Globus pallidus (tissue), 1 donor: ENCODE data around the gene DOC2A.
A peak's percentile ranks its signal among the peaks of the same experiment; 100 is the strongest.
"Not testable (repeated sequence)": the region's sequence is repeated elsewhere in the genome, so short reads cannot be mapped to it uniquely, and the experiment has no call there.

Source experiments
- DNase-seq: peaks from one replicate; pipeline ENCODE4 v3.0.0-alpha.2; 2015; ENCODE audit warnings: low spot score

Gene DOC2A

DNA sequence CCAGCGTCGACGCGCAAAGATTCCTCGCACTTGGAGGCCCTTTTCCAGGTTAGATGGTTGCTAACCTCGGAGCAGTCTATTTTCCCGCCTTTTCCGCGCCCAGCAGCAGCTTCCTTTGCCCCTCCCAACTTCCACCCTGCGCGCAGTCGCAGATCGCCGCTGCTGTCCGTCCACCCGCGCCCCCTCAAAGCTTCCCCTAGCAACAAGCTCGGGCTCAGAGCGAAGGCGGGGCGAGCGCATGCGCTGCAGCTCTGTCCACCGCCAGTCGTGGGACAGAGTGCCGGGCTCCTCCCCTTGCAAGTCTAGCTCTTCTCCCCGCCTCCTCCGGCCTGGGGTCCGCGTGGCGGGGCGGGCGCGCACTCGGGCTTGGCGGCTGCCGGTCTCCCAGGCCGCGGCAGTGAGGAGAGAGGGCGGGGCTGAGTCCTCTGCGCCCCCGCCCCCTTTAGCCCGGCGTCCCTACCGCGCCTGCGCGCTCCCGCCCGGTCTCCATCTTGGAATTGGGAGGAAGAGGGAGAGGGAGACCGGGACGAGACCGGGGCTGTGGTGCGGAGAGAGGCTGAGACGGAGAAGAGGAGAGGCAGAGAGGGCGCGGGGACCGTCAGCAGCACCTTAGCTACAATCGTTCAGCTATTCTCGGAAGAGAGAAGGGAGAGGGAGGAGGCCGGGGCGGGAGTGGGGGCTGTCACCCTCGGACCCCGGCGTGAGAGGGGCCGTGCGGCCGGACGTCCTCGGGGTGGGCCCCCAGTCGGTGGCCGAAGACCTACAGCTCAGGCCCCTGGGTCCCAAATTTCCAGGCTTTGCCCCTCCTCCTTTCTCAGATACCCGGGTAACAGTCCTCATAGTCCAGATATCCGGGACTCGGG is 37.2 kb downstream of the DOC2A start, which contains the start of gene TAOK2:
Gene TAOK2, plus strand, starts transcription at position 485 of the 863 bp plus-strand sequence. CDS start 3,905 bp downstream, outside the sequence.
- peak; percentile 99 for DNase-seq

DNA sequence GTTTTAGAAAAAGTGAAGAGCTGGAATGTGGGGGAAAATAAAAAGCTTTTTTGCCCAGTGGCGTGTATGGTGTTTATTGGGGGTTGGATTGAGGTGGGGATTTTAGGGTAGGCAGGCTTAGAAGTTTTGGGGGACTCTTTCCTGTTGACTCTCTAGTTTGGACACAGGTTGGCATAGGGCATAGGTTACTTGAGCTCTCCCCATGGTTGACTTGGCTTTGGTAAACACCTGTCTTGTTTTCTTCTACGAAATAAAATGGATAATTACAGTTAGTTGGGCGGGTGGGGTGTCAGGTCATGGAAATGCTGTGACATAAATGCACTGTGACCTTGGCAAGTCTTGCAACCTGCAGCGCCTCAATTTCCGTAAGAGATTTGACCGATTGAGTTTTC is 37.8 kb downstream of the DOC2A start:
- DNase-seq = no peak

DNA sequence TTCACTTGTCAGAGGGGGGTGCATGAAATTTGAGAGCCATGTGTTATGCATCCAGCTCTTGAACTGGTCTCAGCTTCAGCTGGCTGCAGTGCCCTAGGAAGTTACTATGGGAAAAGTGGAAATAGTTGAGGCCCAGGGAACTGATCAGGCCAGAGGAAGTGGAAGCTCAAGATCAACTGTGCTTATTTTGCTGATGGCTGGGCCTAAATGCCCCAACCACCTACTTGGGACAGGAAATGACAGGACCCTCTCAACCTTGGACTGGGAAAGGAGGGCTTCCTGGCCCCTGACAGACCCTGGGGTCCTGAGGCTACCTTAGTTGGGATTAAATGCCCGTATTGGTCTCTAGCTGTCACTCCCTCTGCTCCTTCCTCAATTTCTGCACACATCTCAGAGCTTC is 38.3 kb downstream of the DOC2A start:
- no peak for DNase-seq

DNA sequence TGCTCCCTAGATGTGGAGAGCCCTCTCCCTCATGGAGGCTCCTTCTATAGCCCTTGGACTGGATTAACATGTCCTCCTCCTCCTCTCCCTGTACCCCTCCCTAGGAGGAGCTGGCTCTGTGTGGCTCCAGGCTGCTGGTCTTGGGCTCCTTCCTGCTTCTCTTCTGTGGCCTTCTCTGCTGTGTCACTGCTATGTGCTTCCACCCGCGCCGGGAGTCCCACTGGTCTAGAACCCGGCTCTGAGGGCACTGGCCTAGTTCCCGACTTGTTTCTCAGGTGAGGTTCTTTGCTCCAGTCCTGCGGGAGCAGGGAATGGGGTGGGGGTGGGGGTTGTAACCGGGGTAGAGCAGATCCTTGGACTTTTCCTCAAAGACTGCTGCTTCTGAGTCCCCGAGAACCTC is 39.5 kb downstream of the DOC2A start:
- DNase-seq = no peak

DNA sequence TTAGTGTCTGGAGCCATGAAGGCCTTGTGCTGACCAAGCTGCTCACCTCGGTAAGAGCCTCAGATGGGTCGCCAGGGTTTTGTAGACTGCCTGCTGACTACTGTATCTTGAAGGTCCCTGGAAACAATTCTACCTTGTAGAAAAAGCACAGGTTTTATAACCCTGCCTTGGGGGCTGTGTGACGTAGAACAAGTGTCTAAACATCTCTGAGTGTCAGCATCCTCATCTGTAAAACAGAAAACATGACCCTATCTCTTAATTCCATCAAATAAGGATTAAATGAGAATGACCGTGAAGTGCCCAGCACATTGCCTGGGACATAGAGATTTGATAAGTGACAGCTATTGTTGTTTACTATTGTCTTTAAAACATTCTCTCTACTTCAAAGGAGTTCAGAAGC is 42.6 kb downstream of the DOC2A start:
- DNase-seq = no peak

DNA sequence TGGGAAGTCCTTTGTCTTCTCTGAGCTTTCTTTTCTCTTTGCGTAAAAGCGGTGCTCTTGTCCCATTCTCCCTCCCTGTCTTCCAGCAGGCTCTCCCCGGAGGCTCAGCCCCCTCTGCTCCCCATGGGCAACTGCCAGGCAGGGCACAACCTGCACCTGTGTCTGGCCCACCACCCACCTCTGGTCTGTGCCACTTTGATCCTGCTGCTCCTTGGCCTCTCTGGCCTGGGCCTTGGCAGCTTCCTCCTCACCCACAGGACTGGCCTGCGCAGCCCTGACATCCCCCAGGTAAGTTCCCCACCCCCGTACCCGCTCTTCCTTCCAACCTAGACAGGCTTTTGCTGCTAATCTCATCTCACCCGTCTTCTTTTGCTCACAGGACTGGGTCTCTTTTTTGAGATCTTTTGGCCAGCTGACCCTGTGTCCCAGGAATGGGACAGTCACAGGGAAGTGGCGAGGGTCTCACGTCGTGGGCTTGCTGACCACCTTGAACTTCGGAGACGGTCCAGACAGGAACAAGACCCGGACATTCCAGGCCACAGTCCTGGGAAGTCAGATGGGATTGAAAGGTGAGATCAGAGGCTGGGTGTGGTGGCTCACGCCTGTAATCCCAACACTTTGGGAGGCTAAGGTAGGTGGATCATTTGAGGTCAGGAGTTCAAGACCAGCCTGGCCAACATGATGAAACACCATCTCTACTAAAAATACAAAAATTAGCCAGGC is 47.6 kb downstream of the DOC2A start:
- no peak for DNase-seq

DNA sequence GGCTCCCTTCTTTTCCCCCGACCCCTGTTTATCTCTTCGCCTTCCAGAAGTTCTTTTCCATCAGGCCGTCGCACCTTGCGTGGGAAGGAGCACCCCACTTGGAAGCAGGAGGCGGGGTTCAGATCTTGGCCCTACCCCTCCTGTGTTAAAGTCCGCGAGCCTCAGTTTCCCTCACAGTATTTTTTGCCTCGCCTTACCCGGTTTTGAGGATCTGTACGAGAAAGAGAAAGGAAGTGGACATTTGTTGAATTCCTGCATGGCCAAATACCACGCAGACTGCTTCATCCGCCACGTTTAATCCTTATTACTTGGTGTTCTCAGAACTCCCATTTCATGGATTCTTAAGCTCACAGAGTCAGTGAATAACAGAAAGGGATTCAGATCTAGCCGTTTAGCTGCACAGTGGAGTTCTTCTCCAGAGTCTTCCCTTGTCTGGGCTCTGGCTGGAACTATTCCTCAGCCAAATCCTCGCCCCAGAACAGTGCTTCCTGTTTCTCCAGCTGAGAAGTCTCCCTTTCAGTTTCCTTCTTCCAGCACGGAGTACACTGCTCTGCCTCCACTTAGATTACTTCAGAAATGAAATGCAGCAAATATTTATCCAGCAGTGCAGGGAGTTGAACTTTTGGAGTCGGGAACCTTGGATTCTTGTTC is 48.4 kb downstream of the DOC2A start:
- peak; percentile 37 for DNase-seq

DNA sequence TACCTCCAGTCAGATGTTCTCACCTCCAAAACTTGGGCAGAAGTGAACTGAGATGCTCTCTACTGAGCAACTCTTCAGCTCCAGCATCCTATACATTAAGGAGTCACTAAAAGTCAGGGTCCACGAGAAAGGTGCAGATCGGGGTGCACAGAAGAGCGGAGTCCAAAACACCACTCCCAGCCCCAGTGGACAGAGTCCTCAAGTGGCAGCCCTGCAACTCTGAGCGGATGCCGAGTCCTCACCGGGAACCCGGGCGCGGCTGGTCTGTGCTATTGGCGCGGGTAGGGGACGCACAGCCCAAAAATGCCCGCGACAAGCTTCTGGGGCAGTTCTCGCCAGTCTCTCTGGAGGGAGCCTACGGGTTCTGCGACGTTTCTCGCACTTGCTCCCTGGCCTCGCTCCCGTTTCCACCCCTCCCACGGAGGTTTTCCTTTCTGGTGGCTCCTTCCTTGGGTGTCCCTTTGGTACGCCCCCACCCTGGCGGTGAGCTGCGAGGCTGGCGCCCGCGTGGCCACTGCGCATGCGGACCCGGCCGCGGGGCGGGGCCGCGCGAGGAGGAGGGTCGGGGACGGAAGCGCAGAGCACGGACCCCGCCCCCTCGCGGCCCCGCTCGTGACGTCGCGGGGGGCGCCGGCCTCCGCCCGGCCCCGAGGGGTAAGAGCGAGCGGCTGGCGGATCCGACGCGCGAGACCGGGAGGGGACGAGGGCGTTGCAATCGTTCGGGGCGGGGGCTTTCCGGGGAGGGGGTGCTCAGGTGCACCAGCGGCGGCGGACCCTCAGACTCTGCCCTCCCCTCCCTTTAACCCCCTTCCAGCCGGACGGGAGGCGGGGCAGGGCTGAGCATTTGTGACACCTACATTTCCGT is 49.1 kb downstream of the DOC2A start, which contains the start of gene TMEM219:
Gene TMEM219, plus strand, starts transcription at position 601 of the 865 bp plus-strand sequence. CDS start 1,065 bp downstream, outside the sequence.
- peak; percentile 93 for DNase-seq

DNA sequence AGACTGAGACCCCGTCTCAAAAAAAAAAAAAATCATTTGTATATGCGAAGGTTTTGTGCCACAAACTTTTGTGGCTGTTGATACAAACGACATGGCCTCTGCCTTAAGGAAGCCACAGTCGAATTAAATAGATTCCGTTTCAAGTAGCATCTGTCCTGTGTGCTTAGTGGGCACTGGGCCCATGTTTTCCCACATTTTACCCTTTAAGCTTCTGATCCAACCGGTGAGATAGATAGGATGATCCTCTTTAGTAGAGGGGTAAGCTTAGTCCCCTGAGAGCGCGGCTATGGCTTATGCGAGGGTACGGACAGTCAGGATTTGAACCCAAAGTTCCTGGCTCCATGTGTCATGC is 49.7 kb downstream of the DOC2A start:
- DNase-seq = no peak

DNA sequence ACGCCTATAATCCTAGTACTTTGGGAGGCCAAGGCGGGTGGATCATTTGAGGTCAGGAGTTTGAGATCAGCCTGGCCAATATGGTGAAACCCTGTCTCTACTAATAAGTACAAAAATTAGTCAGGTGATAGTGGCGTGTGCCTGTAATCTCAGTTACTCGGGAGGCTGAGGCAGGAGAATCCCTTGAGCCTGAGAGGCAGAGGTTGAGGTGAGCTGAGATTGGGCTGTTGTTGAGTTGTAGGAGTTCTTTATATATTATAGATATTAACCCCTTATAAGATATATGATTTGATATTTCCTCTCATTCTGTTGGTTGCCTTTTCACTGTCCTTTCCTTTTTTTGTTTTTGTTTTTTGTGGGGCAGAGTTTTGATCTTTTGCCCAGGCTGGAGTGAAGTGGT is 51.0 kb downstream of the DOC2A start:
- not testable (repeated sequence) for DNase-seq

DNA sequence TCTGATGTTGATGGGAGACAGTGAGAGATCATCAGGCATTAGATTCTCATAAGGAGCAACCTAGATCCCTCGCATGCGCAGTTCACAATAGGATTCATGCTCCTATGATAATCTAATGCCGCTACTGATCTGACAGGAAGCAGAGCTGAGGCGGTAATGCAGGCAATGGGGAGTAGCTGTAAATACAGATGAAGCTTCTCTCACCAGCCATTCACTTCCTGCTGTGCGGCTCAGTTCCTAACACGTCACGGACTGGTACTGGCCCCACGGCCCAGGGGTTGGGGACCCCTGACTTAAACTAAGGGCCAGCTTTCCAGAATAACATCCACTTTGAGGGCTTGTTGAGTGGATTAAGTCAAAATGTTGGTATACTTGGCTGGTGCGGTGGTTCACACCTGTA is 51.5 kb downstream of the DOC2A start:
- DNase-seq = no peak

DNA sequence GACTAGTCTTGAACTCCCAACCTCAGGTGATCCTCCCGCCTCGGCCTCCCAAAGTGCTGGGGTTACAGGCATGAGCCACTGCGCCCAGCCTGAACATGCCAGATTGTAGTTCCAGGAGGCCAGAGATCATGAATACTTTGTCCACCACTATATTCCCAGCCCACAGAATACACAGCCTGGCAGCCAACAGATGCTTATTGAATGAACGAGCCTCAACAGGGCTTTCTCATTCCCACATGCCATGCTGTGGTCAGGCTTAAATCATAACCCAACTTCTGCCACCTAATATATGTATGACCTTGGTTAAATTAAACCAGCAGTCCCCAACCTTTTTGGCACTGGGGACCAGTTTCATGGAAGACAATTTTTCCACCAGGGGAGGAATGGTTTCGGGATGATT is 52.1 kb downstream of the DOC2A start:
- DNase-seq = no peak
